HG03064 (cell line): ENCODE results near the gene B4GALT5.
"Not testable (repeated sequence)": the region's sequence is repeated elsewhere in the genome, so short reads cannot be mapped to it uniquely, and the experiment has no call there.

Experiments
- ATAC-seq: cut with Tn5 transposase; IDR thresholded peaks from one replicate; pipeline ENCODE4 v1.9.1; 2021; ENCODE audit warnings: low read depth; ENCODE audit not compliant: unreplicated experiment

B4GALT5 gene

GRCh38 chr20:49737260-49737659 is 23.6 kb upstream of the B4GALT5 start:
- no peak for ATAC-seq

GRCh38 chr20:49729780-49730179 is 16.1 kb upstream of the B4GALT5 start:
- no peak for ATAC-seq

GRCh38 chr20:49727894-49728885 is 14.5 kb upstream of the B4GALT5 start:
- ATAC-seq = no peak

GRCh38 chr20:49727478-49727877 is 13.8 kb upstream of the B4GALT5 start:
- no peak for ATAC-seq

GRCh38 chr20:49725694-49726093 is 12.0 kb upstream of the B4GALT5 start:
- ATAC-seq = no peak

- ATAC-seq = not testable (repeated sequence)
These were observed 11.5 kb upstream of the B4GALT5 start for GRCh38 chr20:49725224-49725606.

- ATAC-seq = no peak
These were observed 10.9 kb upstream of the B4GALT5 start for GRCh38 chr20:49724408-49725223.

- not testable (repeated sequence) for ATAC-seq
These were observed 10.1 kb upstream of the B4GALT5 start for GRCh38 chr20:49723758-49724157.

- not testable (repeated sequence) for ATAC-seq
These were observed 7.6 kb upstream of the B4GALT5 start for GRCh38 chr20:49721326-49721725.

GRCh38 chr20:49715466-49715865 is 1.8 kb upstream of the B4GALT5 start:
- ATAC-seq = no peak

GRCh38 chr20:49712996-49713752 is 504 bp downstream of the B4GALT5 start:
- ATAC-seq = peak; percentile 43

GRCh38 chr20:49712646-49712995 is 1.1 kb downstream of the B4GALT5 start:
- ATAC-seq = no peak

GRCh38 chr20:49712118-49712517 is 1.6 kb downstream of the B4GALT5 start:
- no peak for ATAC-seq

GRCh38 chr20:49711667-49711987 is 2.1 kb downstream of the B4GALT5 start:
- no peak for ATAC-seq

- ATAC-seq = no peak
These were observed 2.6 kb downstream of the B4GALT5 start for GRCh38 chr20:49710971-49711666.

GRCh38 chr20:49707118-49707517 is 6.6 kb downstream of the B4GALT5 start:
- no peak for ATAC-seq

GRCh38 chr20:49706630-49707091 is 7.0 kb downstream of the B4GALT5 start:
- no peak for ATAC-seq

GRCh38 chr20:49705893-49706292 is 7.8 kb downstream of the B4GALT5 start:
- not testable (repeated sequence) for ATAC-seq

- ATAC-seq = no peak
These were observed 8.3 kb downstream of the B4GALT5 start for GRCh38 chr20:49705358-49705757.

GRCh38 chr20:49704932-49705336 is 8.7 kb downstream of the B4GALT5 start:
- ATAC-seq = no peak
